K562 (cell line): ENCODE results near the gene CRABP2. TPM values are rescaled to one million over a fixed set of nuclear protein-coding genes. Genes with fewer than 3 reads are reported as not detected.

Experiments used
- BCLAF1 ChIP-seq, 2 experiments: fragments of 450-650 bp in 1 of 2; IDR thresholded peaks; 2 replicates each; pipeline ENCODE4 v1.6.1; 2011 to 2017; ENCODE audit warnings: low read depth in 2 of 2, antibody characterized with exemption in 1 of 2, borderline replicate concordance in 1 of 2, low read length in 1 of 2, mild to moderate bottlenecking in 1 of 2, mixed read lengths in 1 of 2; ENCODE audit not compliant: control insufficient read depth in 1 of 2
- BRF1 ChIP-seq: IDR thresholded peaks from 3 replicates; pipeline ENCODE4 v1.6.1; 2011; ENCODE audit warnings: borderline replicate concordance, mild to moderate bottlenecking; ENCODE audit not compliant: insufficient read length; ENCODE audit errors: extremely low read depth
- CTBP1 ChIP-seq: fragments of 450-650 bp; IDR thresholded peaks from 2 replicates; pipeline ENCODE4 v1.6.1; 2016; ENCODE audit warnings: borderline replicate concordance
- E2F8 ChIP-seq: fragments of 450-650 bp; IDR thresholded peaks from 2 replicates; pipeline ENCODE4 v1.7.1; 2018; ENCODE audit warnings: mild to moderate bottlenecking, low read depth; ENCODE audit not compliant: partially characterized antibody
- ELF4 ChIP-seq: fragments of 450-650 bp; formaldehyde crosslinking; IDR thresholded peaks from 2 replicates; pipeline ENCODE4 v1.4.0; 2022; ENCODE audit warnings: missing genetic modification characterization
- HMG20B ChIP-seq: fragments of 250-450 bp; sonication (Bioruptor Pico); IDR thresholded peaks from 2 replicates; pipeline ENCODE4 v1.5.0; 2021; ENCODE audit warnings: mild to moderate bottlenecking
- MAFK ChIP-seq: IDR thresholded peaks from 2 replicates; pipeline ENCODE4 v1.6.1; 2011; ENCODE audit warnings: low read length, improper control_type of control experiment
- MCM7 ChIP-seq, 2 experiments: fragments of 450-650 bp; IDR thresholded peaks; 2 replicates each; pipeline ENCODE4 v1.6.1; 2016 to 2018
- MYC ChIP-seq, 2 experiments: fragments of 250-450 bp in 1 of 2; sonication (Bioruptor Pico) in 1 of 2; IDR thresholded peaks; 2 replicates each; pipeline versions ENCODE4 v1.5.1 to v1.6.1; 2012 to 2021; ENCODE audit warnings: low read depth in 2 of 2, borderline replicate concordance in 1 of 2, improper control_type of control experiment in 1 of 2, low read length in 1 of 2, mild to moderate bottlenecking in 1 of 2, moderate library complexity in 1 of 2
- MYNN ChIP-seq, 2 experiments: sonication (generic); formaldehyde crosslinking in 1 of 2; IDR thresholded peaks; 2 replicates each; pipeline versions ENCODE4 v1.5.0 to v1.6.1; 2016 to 2020; ENCODE audit warnings: antibody characterized with exemption in 1 of 2, missing genetic modification reagents in 1 of 2
- NCOR1 ChIP-seq: fragments of 450-650 bp; IDR thresholded peaks from 2 replicates; pipeline ENCODE4 v1.6.1; 2016; ENCODE audit warnings: mild to moderate bottlenecking, moderate library complexity
- SNIP1 ChIP-seq: fragments of 450-650 bp; IDR thresholded peaks from 2 replicates; pipeline ENCODE4 v1.7.1; 2017; ENCODE audit warnings: low read depth, mild to moderate bottlenecking
- STAT5B ChIP-seq: fragments of 250-450 bp; sonication (Bioruptor Pico); IDR thresholded peaks from 2 replicates; pipeline ENCODE4 v1.8.0; 2021; ENCODE audit warnings: mild to moderate bottlenecking, inconsistent platforms
- TAF7 ChIP-seq: fragments of 450-650 bp; IDR thresholded peaks from 2 replicates; pipeline ENCODE4 v1.6.1; 2016; ENCODE audit warnings: missing genetic modification characterization, missing compliant biosample characterization
- ZBTB8A ChIP-seq: fragments of 450-650 bp; IDR thresholded peaks from 2 replicates; pipeline ENCODE4 v1.6.1; 2018; ENCODE audit warnings: mild to moderate bottlenecking, moderate library complexity; ENCODE audit not compliant: partially characterized antibody
- ZC3H8 ChIP-seq: fragments of 450-650 bp; IDR thresholded peaks from 2 replicates; pipeline ENCODE4 v1.6.1; 2017
- ZNF354B ChIP-seq: fragments of 250-450 bp; sonication (Bioruptor Pico); IDR thresholded peaks from 2 replicates; pipeline ENCODE4 v1.4.0; 2020
- ZNF592 ChIP-seq: fragments of 450-650 bp; IDR thresholded peaks from 2 replicates; pipeline ENCODE4 v1.6.1; 2017; ENCODE audit warnings: antibody characterized with exemption, mild to moderate bottlenecking
- polyA plus RNA-seq, 8 experiments: library from polyadenylated mRNA; depleted of rRNA in 4 of 8; stranded (reverse) in 5 of 8; unstranded in 3 of 8; fragments of >200 nt; fragmentation: Nextera tagmentation in 2 of 8; fragmentation: Illumina TruSeq in 1 of 8; extraction: Ambion mirVana in 2 of 8; extraction: Trizol in 1 of 8; gene quantifications; 2 replicates each; pipeline versions ENCODE4 v1.2.1 to v1.2.3, GENCODE V29; 2011 to 2014; ENCODE audit warnings: inconsistent platforms in 1 of 8, missing spikeins in 1 of 8
- total RNA-seq, 7 experiments: library from RNA; depleted of rRNA in 6 of 7; stranded (reverse); fragments of >200 nt in 6 of 7; fragmentation: Illumina TruSeq in 2 of 7; extraction: Trizol in 2 of 7; gene quantifications; 2 replicates each; pipeline versions ENCODE4 v1.2.1 to v1.2.3, GENCODE V29; 2011 to 2021; ENCODE audit warnings: low replicate concordance in 1 of 7

The CRABP2 gene
- total and polyA plus RNA-seq, 9 of the 15 experiments (the other 6 are each of a cell fraction or from before 2014, with no cell fraction given) = 0.30 to 2.5 (median 0.82) TPM

- TF ChIP-seq SNIP1 = no peak
- no peak for TF ChIP-seq ZNF354B (CRISPR knock-in tag)
- no peak for TF ChIP-seq ELF4
- no peak for TF ChIP-seq STAT5B
- TF ChIP-seq HMG20B = no peak
- TF ChIP-seq ZC3H8 = no peak
- peak; percentile 67 for TF ChIP-seq CTBP1
- no peak for TF ChIP-seq TAF7 (tag)
- TF ChIP-seq MCM7 (IDR thresholded peaks at IDR 0.05) = no peak
- TF ChIP-seq MAFK = no peak; the same call in 1 of the 2 replicates
- TF ChIP-seq BRF1 = no peak
- TF ChIP-seq NCOR1 = no peak
- no peak for TF ChIP-seq BCLAF1 (IDR thresholded peaks at IDR 0.05; ENCODE audit: borderline replicate concordance in 1 of 2, control insufficient read depth in 1 of 2, low read depth in 2 of 2, low read length in 1 of 2)
- TF ChIP-seq E2F8 = no peak
- peak; percentile 98 for TF ChIP-seq ZNF592
- TF ChIP-seq MYC (IDR thresholded peaks at IDR 0.05; ENCODE audit: low read depth, low read length) = no peak; the same call in 1 of the 2 replicates
- peak; percentile 82; the same call in 1 of the 2 replicates for TF ChIP-seq MYC (CRISPR knock-in tag; IDR thresholded peaks at IDR 0.05; ENCODE audit: borderline replicate concordance, low read depth)
- TF ChIP-seq MYNN (IDR thresholded peaks at IDR 0.05) = no peak
- no peak for TF ChIP-seq MYNN (CRISPR knock-in tag; IDR thresholded peaks at IDR 0.05)
- no peak for TF ChIP-seq ZBTB8A
Observed at GRCh38 chr1:156693848-156694689, 11.3 kb downstream of the CRABP2 start (continued).
